ENCODE data around the gene COL23A1. TPM values are rescaled to one million over a fixed set of nuclear protein-coding genes. Genes with fewer than 3 reads are reported as not detected.

COL23A1 gene
- total and polyA plus RNA-seq, 2 experiments from 2014 or later = 4.8 to 8.2 TPM

DNA sequence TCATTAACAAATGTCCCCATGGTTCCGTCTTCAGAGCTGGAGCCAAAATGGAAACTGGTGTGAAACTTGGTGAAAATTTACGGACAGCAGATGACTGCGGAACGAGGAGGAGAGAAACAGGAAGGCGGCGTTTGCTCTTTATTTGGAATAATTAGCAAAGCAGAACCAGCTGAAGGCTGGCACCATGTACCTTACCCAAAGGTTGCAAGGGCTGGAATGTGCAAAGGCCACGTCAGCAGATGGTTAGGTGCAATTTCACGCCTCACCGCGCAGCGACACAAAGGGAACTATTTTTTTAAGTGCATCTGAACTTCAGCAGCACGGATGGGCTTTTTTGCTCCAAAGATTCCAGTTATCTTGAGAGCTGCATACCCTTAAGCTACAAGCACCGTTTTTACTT is 127.4 kb downstream of the COL23A1 start:
- H3K36me3 ChIP-seq (ENCODE audit: insufficient read depth) = no peaks in the 10 kb centered on the region
- H3K27ac ChIP-seq (ENCODE audit: low read depth) = peak overlapping the region; percentile 20; the same call in 1 of the 2 replicates
- no peak overlapping the region; the same call in 2 of the 3 replicates for H3K4me3 Mint-ChIP-seq
- 0 out of 2 replicates have a peak, but pooled peaks cover 4% of the 10 kb centered on the region for H3F3A ChIP-seq (replicated peaks; ENCODE audit: low read depth)
- no peaks in the 10 kb centered on the region for H3K27me3 ChIP-seq (ENCODE audit: insufficient read depth)
- no peaks in the 10 kb centered on the region for H3K9me2 ChIP-seq (ENCODE audit: insufficient read depth)
- peaks cover 4% of the 10 kb centered on the region for H3K27me3 Mint-ChIP-seq (ENCODE audit: insufficient read depth, low read depth, poor library complexity)
- H3K4me2 ChIP-seq = peak overlapping the region; percentile 34; the same call in 1 of the 2 replicates
- H4K20me1 ChIP-seq (replicated peaks; ENCODE audit: insufficient read depth) = no peaks in the 10 kb centered on the region
- H2AFZ ChIP-seq = no peak overlapping the region
- no peak overlapping the region for H3K4me3 ChIP-seq
- ATAC-seq (no peak), DNase-seq (ENCODE audit: low spot score) (no peak)
- H3K4me1 Mint-ChIP-seq = peaks cover 37% of the 10 kb centered on the region
- H3K4me1 ChIP-seq (ENCODE audit: insufficient read depth) = peaks cover 24% of the 10 kb centered on the region
- no peaks in the 10 kb centered on the region; the same call in 2 of the 3 replicates for H3K9me3 Mint-ChIP-seq
- no peaks in the 10 kb centered on the region for H3K79me2 ChIP-seq (replicated peaks; ENCODE audit: insufficient read depth)
- no peaks in the 10 kb centered on the region for H3K36me3 Mint-ChIP-seq (ENCODE audit: low read depth)
- TF ChIP-seq, protein P1, sequence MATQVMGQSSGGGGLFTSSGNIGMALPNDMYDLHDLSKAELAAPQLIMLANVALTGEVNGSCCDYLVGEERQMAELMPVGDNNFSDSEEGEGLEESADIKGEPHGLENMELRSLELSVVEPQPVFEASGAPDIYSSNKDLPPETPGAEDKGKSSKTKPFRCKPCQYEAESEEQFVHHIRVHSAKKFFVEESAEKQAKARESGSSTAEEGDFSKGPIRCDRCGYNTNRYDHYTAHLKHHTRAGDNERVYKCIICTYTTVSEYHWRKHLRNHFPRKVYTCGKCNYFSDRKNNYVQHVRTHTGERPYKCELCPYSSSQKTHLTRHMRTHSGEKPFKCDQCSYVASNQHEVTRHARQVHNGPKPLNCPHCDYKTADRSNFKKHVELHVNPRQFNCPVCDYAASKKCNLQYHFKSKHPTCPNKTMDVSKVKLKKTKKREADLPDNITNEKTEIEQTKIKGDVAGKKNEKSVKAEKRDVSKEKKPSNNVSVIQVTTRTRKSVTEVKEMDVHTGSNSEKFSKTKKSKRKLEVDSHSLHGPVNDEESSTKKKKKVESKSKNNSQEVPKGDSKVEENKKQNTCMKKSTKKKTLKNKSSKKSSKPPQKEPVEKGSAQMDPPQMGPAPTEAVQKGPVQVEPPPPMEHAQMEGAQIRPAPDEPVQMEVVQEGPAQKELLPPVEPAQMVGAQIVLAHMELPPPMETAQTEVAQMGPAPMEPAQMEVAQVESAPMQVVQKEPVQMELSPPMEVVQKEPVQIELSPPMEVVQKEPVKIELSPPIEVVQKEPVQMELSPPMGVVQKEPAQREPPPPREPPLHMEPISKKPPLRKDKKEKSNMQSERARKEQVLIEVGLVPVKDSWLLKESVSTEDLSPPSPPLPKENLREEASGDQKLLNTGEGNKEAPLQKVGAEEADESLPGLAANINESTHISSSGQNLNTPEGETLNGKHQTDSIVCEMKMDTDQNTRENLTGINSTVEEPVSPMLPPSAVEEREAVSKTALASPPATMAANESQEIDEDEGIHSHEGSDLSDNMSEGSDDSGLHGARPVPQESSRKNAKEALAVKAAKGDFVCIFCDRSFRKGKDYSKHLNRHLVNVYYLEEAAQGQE (IDR thresholded peaks at IDR 0.05; ENCODE audit: unreplicated experiment) = no peak
- TF ChIP-seq CREB1 (CRISPR knock-in tag; IDR thresholded peaks at IDR 0.05; ENCODE audit: low read depth) = no peak
- TF ChIP-seq ZNF114 (CRISPR knock-in tag; IDR thresholded peaks at IDR 0.05) = no peak
- TF ChIP-seq, protein P2, sequence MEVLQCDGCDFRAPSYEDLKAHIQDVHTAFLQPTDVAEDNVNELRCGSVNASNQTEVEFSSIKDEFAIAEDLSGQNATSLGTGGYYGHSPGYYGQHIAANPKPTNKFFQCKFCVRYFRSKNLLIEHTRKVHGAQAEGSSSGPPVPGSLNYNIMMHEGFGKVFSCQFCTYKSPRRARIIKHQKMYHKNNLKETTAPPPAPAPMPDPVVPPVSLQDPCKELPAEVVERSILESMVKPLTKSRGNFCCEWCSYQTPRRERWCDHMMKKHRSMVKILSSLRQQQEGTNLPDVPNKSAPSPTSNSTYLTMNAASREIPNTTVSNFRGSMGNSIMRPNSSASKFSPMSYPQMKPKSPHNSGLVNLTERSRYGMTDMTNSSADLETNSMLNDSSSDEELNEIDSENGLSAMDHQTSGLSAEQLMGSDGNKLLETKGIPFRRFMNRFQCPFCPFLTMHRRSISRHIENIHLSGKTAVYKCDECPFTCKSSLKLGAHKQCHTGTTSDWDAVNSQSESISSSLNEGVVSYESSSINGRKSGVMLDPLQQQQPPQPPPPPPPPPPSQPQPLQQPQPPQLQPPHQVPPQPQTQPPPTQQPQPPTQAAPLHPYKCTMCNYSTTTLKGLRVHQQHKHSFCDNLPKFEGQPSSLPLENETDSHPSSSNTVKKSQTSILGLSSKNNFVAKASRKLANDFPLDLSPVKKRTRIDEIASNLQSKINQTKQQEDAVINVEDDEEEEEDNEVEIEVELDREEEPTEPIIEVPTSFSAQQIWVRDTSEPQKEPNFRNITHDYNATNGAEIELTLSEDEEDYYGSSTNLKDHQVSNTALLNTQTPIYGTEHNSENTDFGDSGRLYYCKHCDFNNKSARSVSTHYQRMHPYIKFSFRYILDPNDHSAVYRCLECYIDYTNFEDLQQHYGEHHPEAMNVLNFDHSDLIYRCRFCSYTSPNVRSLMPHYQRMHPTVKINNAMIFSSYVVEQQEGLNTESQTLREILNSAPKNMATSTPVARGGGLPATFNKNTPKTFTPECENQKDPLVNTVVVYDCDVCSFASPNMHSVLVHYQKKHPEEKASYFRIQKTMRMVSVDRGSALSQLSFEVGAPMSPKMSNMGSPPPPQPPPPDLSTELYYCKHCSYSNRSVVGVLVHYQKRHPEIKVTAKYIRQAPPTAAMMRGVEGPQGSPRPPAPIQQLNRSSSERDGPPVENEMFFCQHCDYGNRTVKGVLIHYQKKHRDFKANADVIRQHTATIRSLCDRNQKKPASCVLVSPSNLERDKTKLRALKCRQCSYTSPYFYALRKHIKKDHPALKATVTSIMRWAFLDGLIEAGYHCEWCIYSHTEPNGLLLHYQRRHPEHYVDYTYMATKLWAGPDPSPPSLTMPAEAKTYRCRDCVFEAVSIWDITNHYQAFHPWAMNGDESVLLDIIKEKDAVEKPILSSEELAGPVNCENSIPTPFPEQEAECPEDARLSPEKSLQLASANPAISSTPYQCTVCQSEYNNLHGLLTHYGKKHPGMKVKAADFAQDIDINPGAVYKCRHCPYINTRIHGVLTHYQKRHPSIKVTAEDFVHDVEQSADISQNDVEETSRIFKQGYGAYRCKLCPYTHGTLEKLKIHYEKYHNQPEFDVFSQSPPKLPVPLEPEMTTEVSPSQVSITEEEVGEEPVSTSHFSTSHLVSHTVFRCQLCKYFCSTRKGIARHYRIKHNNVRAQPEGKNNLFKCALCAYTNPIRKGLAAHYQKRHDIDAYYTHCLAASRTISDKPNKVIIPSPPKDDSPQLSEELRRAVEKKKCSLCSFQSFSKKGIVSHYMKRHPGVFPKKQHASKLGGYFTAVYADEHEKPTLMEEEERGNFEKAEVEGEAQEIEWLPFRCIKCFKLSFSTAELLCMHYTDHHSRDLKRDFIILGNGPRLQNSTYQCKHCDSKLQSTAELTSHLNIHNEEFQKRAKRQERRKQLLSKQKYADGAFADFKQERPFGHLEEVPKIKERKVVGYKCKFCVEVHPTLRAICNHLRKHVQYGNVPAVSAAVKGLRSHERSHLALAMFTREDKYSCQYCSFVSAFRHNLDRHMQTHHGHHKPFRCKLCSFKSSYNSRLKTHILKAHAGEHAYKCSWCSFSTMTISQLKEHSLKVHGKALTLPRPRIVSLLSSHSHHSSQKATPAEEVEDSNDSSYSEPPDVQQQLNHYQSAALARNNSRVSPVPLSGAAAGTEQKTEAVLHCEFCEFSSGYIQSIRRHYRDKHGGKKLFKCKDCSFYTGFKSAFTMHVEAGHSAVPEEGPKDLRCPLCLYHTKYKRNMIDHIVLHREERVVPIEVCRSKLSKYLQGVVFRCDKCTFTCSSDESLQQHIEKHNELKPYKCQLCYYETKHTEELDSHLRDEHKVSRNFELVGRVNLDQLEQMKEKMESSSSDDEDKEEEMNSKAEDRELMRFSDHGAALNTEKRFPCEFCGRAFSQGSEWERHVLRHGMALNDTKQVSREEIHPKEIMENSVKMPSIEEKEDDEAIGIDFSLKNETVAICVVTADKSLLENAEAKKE (CRISPR knock-in tag; IDR thresholded peaks at IDR 0.05) = no peak
- TF ChIP-seq, protein P3, sequence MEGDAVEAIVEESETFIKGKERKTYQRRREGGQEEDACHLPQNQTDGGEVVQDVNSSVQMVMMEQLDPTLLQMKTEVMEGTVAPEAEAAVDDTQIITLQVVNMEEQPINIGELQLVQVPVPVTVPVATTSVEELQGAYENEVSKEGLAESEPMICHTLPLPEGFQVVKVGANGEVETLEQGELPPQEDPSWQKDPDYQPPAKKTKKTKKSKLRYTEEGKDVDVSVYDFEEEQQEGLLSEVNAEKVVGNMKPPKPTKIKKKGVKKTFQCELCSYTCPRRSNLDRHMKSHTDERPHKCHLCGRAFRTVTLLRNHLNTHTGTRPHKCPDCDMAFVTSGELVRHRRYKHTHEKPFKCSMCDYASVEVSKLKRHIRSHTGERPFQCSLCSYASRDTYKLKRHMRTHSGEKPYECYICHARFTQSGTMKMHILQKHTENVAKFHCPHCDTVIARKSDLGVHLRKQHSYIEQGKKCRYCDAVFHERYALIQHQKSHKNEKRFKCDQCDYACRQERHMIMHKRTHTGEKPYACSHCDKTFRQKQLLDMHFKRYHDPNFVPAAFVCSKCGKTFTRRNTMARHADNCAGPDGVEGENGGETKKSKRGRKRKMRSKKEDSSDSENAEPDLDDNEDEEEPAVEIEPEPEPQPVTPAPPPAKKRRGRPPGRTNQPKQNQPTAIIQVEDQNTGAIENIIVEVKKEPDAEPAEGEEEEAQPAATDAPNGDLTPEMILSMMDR (conservative IDR thresholded peaks at IDR 0.05; ENCODE audit: low read depth in 2 of 2) = no peak
- TF ChIP-seq POLR2AphosphoS5 (IDR thresholded peaks at IDR 0.05; ENCODE audit: low read depth) = no peak
- TF ChIP-seq EZH2 (IDR thresholded peaks at IDR 0.05; ENCODE audit: low read depth, unreplicated experiment) = no peak
- no peak for TF ChIP-seq EZH2phosphoT487 (IDR thresholded peaks at IDR 0.05; ENCODE audit: unreplicated experiment)
- H3K27ac Mint-ChIP-seq = 0 out of 2 replicates have a peak overlapping the region, but pooled peaks have one; percentile 3

All from GM23338 (cell line).